Caco-2 (cell line): ENCODE results near the gene ECHDC1. TPM values are rescaled to one million over a fixed set of nuclear protein-coding genes. Genes with fewer than 3 reads are reported as not detected.

ENCODE experiments used
- BruUV-seq: library from RNA; stranded (reverse); fragments of 400-500 nt; replicated peaks from 2 replicates; lab custom pipeline; 2021; lab: Mats Ljungman, UMichigan
- CTCF ChIA-PET: fragments of 300-600 bp; sonication (Branson Sonifier 250); formaldehyde crosslinking; loops from one replicate; lab custom pipeline; 2022; ENCODE audit warnings: antibody characterized with exemption; lab: Charles Lee
- POLR2A ChIA-PET: fragments of 300-600 bp; sonication (Branson Sonifier 250); formaldehyde crosslinking; loops from one replicate; lab custom pipeline; 2022; ENCODE audit warnings: antibody characterized with exemption; lab: Charles Lee
- DNase-seq, 2 experiments: peaks; one replicate each; pipeline versions ENCODE4 v3.0.0 to v3.0.0-alpha.2; 2020 to 2022
- H3K27me3 ChIP-seq: replicated peaks from 2 replicates; pipeline ENCODE4 v1.6.0; 2011; ENCODE audit warnings: low read length; ENCODE audit not compliant: control insufficient read depth, insufficient read depth
- H3K36me3 ChIP-seq: 2 replicates; pipeline ENCODE4 v1.5.1; 2011; ENCODE audit warnings: low read length; ENCODE audit not compliant: control insufficient read depth, insufficient read depth
- H3K4me1 ChIP-seq: fragments of 250-450 bp; sonication (Bioruptor Pico); 2 replicates; pipeline ENCODE4 v1.5.1; 2020; ENCODE audit warnings: mild to moderate bottlenecking
- H3K4me3 ChIP-seq: 2 replicates; pipeline ENCODE4 v1.5.1; 2011; ENCODE audit warnings: low read depth, mild to moderate bottlenecking, control low read depth, low read length
- H3K9me3 ChIP-seq: fragments of 250-450 bp; sonication (Bioruptor Pico); 2 replicates; pipeline ENCODE4 v1.5.1; 2020; ENCODE audit warnings: mild to moderate bottlenecking, moderate library complexity
- H3K27ac Mint-ChIP-seq: one replicate; pipeline ENCODE4 v1.8.0; 2022; ENCODE audit warnings: mixed read lengths; ENCODE audit not compliant: unreplicated experiment
- H3K27me3 Mint-ChIP-seq: one replicate; pipeline ENCODE4 v1.8.0; 2022; ENCODE audit warnings: mixed read lengths; ENCODE audit not compliant: insufficient read depth, unreplicated experiment
- H3K36me3 Mint-ChIP-seq: one replicate; pipeline ENCODE4 v1.8.0; 2022; ENCODE audit warnings: mild to moderate bottlenecking, mixed read lengths; ENCODE audit not compliant: insufficient read depth, unreplicated experiment
- H3K4me1 Mint-ChIP-seq: one replicate; pipeline ENCODE4 v1.8.0; 2022; ENCODE audit warnings: low read depth, mixed read lengths; ENCODE audit not compliant: unreplicated experiment
- H3K4me3 Mint-ChIP-seq: one replicate; pipeline ENCODE4 v1.8.0; 2022; ENCODE audit warnings: mild to moderate bottlenecking, moderate library complexity, mixed read lengths; ENCODE audit not compliant: unreplicated experiment
- H3K9me3 Mint-ChIP-seq: one replicate; pipeline ENCODE4 v1.8.0; 2022; ENCODE audit warnings: mixed read lengths; ENCODE audit not compliant: unreplicated experiment
- CTCF ChIP-seq, 2 experiments: fragments of 200-600 bp in 1 of 2; IDR thresholded peaks; 1 replicate in 1 of 2; 2 replicates in 1 of 2; pipeline versions ENCODE4 v1.5.1 to v1.8.0; 2011 to 2022; ENCODE audit warnings: antibody characterized with exemption in 1 of 2, control low read depth in 1 of 2, inconsistent platforms in 1 of 2, low read depth in 1 of 2, low read length in 1 of 2, mild to moderate bottlenecking in 1 of 2, moderate library complexity in 1 of 2; ENCODE audit not compliant: insufficient read depth in 1 of 2, severe bottlenecking in 1 of 2, unreplicated experiment in 1 of 2
- intact Hi-C: fragments of 100-400 bp; cut with micrococcal nuclease; formaldehyde crosslinking; loops from one replicate; pipeline ENCODE4 v1.10.0; 2022; ENCODE audit not compliant: unreplicated experiment
- total RNA-seq: library from RNA; stranded (reverse); gene quantifications from 2 replicates; pipeline ENCODE4 v1.2.3, GENCODE V29; 2022

Gene ECHDC1
- total RNA-seq, 1 experiment from 2014 or later, result 77.5 TPM

DNA sequence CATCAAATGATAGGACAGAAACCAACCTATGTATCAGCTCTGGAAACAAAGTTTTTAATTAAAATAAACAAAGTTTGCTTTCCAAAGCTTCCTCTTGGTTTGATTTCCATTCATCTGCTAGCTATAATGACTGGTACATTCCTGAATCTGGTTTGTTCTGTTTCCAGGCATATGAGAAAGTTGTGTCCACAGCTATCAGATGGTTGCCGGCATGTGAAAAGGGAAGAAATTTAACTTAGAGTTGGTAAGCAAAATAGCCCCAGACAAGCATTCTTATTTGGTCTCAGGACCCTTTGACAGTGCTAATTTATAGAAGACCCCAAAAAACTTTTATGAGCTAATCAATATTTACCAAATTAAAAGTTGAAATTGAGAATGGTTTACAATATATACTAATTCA lies 80.5 kb downstream of the ECHDC1 start:
- CTCF ChIA-PET, result no interaction called here
- H3K27ac Mint-ChIP-seq, result no peak overlapping the region
- H3K4me1 Mint-ChIP-seq, result peaks cover 9% of the 10 kb centered on the region
- DNase-seq, result no peak
- no TSS peak for BruUV-seq
- no peak for TF ChIP-seq CTCF (IDR thresholded peaks at IDR 0.05; ENCODE audit: insufficient read depth in 1 of 2, low read depth in 1 of 2, low read length in 1 of 2, severe bottlenecking in 1 of 2, unreplicated experiment in 1 of 2)
- POLR2A ChIA-PET, result no interaction called here
- Histone ChIP-seq H3K9me3 (no peaks in the 10 kb centered on the region), H3K36me3 (no peaks in the 10 kb centered on the region), H3K4me1 (no peaks in the 10 kb centered on the region), H3K27me3 (no peaks in the 10 kb centered on the region), H3K4me3 (no peak overlapping the region)
- no peaks in the 10 kb centered on the region for H3K9me3 Mint-ChIP-seq
- no peak overlapping the region for H3K4me3 Mint-ChIP-seq
- no peaks in the 10 kb centered on the region for H3K27me3 Mint-ChIP-seq
- intact Hi-C loops, result loop anchor here (10.0 kb wide), 1 partner anchor 458 kb away; no protein-coding TSS in a partner anchor
- peaks cover 7% of the 10 kb centered on the region for H3K36me3 Mint-ChIP-seq

DNA sequence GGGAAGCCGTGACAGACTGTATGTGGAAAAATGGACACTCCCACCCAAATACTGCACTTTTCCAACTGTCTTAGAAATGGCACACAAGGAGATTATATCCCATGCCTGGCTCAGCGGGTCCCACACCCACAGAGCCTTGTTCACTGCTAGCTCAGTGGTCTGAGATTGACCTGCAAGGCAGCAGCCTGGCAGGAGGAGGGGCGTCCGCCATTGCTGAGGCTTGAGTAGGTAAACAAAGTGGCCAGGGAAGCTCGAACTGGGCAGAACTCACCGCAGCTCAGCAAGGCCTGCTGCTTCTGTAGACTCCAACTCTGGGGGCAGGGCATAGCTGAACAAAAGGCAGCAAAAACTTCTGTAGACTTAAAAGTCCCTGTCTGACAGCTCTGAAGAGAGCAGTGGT lies 88.1 kb downstream of the ECHDC1 start:
- H3K4me1 Mint-ChIP-seq, result peaks cover 6% of the 10 kb centered on the region
- Histone ChIP-seq H3K36me3 (no peaks in the 10 kb centered on the region), H3K4me3 (no peak overlapping the region), H3K9me3 (no peaks in the 10 kb centered on the region), H3K27me3 (no peaks in the 10 kb centered on the region), H3K4me1 (no peaks in the 10 kb centered on the region)
- no peaks in the 10 kb centered on the region for H3K27me3 Mint-ChIP-seq
- no peak overlapping the region for H3K4me3 Mint-ChIP-seq
- no peaks in the 10 kb centered on the region for H3K9me3 Mint-ChIP-seq
- no TSS peak for BruUV-seq
- intact Hi-C loops, result no loop called here
- ChIA-PET POLR2A (no interaction called here), CTCF (interaction anchor here (0.8 kb wide), 1 partner anchor 11 kb away, joined by 5 read pairs; no protein-coding TSS in a partner anchor)
- no peak overlapping the region for H3K27ac Mint-ChIP-seq
- H3K36me3 Mint-ChIP-seq, result no peaks in the 10 kb centered on the region
- DNase-seq, result no peak
- TF ChIP-seq CTCF (IDR thresholded peaks at IDR 0.05; ENCODE audit: insufficient read depth in 1 of 2, low read depth in 1 of 2, low read length in 1 of 2, severe bottlenecking in 1 of 2, unreplicated experiment in 1 of 2), result no peak

DNA sequence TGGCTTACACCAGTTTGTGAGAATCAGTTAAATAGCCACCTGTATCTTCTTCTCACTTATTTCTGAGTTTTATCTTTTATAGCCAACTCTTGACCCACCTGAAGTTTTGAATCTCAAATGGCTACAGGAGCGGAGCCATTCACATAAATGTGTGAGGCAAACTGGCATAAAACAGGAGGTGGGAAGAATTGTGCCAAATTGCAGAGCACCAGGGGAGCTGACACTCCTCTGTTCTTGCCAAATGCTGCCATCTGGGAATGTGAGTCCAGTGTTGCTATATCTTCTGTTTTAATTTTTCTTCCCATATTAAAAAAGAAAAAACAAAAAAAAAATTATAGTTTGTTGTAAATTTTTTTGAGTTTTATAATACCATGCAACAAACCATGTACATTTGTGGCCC lies 93.8 kb downstream of the ECHDC1 start:
- no peaks in the 10 kb centered on the region for H3K36me3 ChIP-seq
- no TSS peak for BruUV-seq
- intact Hi-C loops, result no loop called here
- CTCF ChIA-PET, result no interaction called here
- no peaks in the 10 kb centered on the region for H3K9me3 Mint-ChIP-seq
- no peak for TF ChIP-seq CTCF (IDR thresholded peaks at IDR 0.05; ENCODE audit: insufficient read depth in 1 of 2, low read depth in 1 of 2, low read length in 1 of 2, severe bottlenecking in 1 of 2, unreplicated experiment in 1 of 2)
- no peaks in the 10 kb centered on the region for H3K9me3 ChIP-seq
- peaks cover 6% of the 10 kb centered on the region for H3K4me1 Mint-ChIP-seq
- POLR2A ChIA-PET, result no interaction called here
- H3K4me3 Mint-ChIP-seq, result no peak overlapping the region
- no peaks in the 10 kb centered on the region for H3K27me3 ChIP-seq
- DNase-seq, result no peak
- H3K27ac Mint-ChIP-seq, result no peak overlapping the region
- H3K4me3 ChIP-seq, result no peak overlapping the region
- no peaks in the 10 kb centered on the region for H3K4me1 ChIP-seq
- H3K27me3 Mint-ChIP-seq, result no peaks in the 10 kb centered on the region
- H3K36me3 Mint-ChIP-seq, result no peaks in the 10 kb centered on the region
